Natural killer cell treated with Interleukin-12 subunit alpha and Interleukin-12 subunit beta and Interleukin-15 and Interleukin-18, amount 100 ng/mL, for 72 hours (primary cell): ENCODE results near the gene UCN. TPM values are rescaled to one million over a fixed set of nuclear protein-coding genes. Genes with fewer than 3 reads are reported as not detected.
"Not testable (repeated sequence)": the region's sequence is repeated elsewhere in the genome, so short reads cannot be mapped to it uniquely, and the experiment has no call there.

Source experiments
- ATAC-seq, 2 donors: fragments of 150-1000 bp; cut with Tn5 transposase in 1 of 2; sonication (Bioruptor Pico), chemical (Tn5 transposase) in 1 of 2; 2 replicates each; pipeline ENCODE4 v1.10.0; 2021
- DNase-seq: peaks from one replicate; pipeline ENCODE4 v3.0.0; 2022; ENCODE audit warnings: low spot score
- H3K27ac Mint-ChIP-seq, 2 donors: 1 replicate in 1 of 2; 2 replicates in 1 of 2; pipeline ENCODE4 v1.8.0; 2022; ENCODE audit warnings: mixed read lengths in 2 of 2, mild to moderate bottlenecking in 1 of 2, moderate library complexity in 1 of 2
- H3K27me3 Mint-ChIP-seq, 2 donors: 1 replicate in 1 of 2; 2 replicates in 1 of 2; pipeline ENCODE4 v1.8.0; 2022; ENCODE audit warnings: mixed read lengths in 2 of 2
- H3K36me3 Mint-ChIP-seq: one replicate; pipeline ENCODE4 v1.8.0; 2022; ENCODE audit warnings: mixed read lengths
- H3K4me1 Mint-ChIP-seq, 2 donors: 1 replicate in 1 of 2; 2 replicates in 1 of 2; pipeline ENCODE4 v1.8.0; 2022; ENCODE audit warnings: low read depth in 2 of 2, mixed read lengths in 2 of 2, mild to moderate bottlenecking in 1 of 2
- H3K4me3 Mint-ChIP-seq: one replicate; pipeline ENCODE4 v1.8.0; 2022; ENCODE audit warnings: mixed read lengths
- H3K9me3 Mint-ChIP-seq: 2 replicates; pipeline ENCODE4 v1.8.0; 2022; ENCODE audit warnings: mixed read lengths
- total RNA-seq, 2 donors: library from RNA; stranded (reverse); gene quantifications; one replicate each; pipeline ENCODE4 v1.2.3, GENCODE V29; 2022

Gene UCN
- total RNA-seq, 2 donors from 2014 or later: 1.3 TPM

DNA sequence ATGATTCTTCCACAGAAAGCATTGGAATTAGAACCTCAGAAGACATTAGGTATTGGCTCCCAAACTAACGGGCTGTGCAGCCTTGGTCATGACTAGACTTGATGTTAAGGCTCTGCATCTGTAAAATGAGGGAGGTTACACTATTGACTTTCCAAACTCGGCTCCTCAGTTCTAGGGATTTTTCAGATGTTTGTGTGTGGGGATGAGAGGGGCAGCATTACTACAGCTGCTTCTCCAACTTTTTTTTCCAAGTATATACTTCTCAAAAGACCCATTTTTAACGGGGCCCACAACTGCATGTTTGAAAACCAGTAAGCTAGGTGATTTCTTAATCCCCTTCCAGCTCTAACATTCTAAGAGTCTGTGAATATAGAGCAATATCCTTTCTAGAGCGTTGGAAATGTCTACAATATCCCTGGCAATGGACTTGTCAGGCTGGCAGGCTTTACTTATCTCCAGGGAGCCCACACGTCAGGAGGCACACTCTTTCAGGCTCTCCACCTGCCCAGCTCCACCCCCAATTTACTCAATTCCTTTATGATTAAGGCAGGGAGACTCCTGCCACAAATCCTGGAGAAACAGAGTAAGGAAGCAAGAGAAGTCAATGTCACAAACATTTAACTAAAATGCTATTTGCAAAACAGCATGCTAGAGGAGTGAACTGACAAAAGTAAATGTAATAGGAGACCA is 15.5 kb upstream of the UCN start:
- DNase-seq (no peak), ATAC-seq (no peak)
- Mint-ChIP-seq H3K27me3 (no peaks in the 10 kb centered on the region), H3K4me3 (peak overlapping the region; percentile 98), H3K4me1 (peaks cover 18 to 22% of the 10 kb centered on the region in 2 donors), H3K27ac (peak overlapping the region; percentile 91 to 98), H3K9me3 (no peaks in the 10 kb centered on the region), H3K36me3 (peaks cover 14% of the 10 kb centered on the region)

- peaks cover 9% of the 10 kb centered on the region for H3K36me3 Mint-ChIP-seq
- peaks cover 18 to 22% of the 10 kb centered on the region in 2 donors for H3K4me1 Mint-ChIP-seq
- ATAC-seq (peak; percentile 97 to 98), DNase-seq (peak; percentile 90)
- H3K9me3 Mint-ChIP-seq: no peaks in the 10 kb centered on the region
- peak within 1 kb of the TSS; percentile 91 to 98 for H3K27ac Mint-ChIP-seq
- H3K4me3 Mint-ChIP-seq: peak within 1 kb of the TSS; percentile 98
- no peaks in the 10 kb centered on the region for H3K27me3 Mint-ChIP-seq
Observed at GRCh38 chr2:27322766-27323595, 14.7 kb upstream of the UCN start, which contains the start of gene MPV17. Gene MPV17, minus strand, starts transcription at chr2:27323097. Its CDS starts 580 bp downstream, at chr2:27322517.

DNA sequence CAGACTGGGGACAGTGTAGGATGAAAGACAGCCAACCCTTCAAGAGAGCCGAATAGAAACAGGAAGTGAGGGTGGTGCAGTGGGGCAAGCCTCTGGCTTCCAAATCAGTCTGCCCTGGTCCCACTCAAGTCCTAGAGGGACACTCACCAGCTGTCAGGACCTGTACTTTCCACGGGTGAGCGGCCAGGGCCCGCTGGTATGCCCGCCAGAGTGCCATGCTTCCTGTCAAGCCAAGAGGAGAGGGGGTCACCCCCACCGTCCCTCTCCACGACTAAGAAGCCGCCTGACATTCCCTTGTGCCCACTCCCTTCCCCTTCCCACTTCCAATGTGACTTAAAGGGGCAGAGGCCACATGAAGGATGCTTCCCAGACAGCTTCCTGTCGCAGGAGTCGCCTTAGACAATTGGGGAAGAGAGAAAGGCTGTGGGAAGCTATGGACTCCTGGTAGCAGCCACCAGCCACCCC is 14.1 kb upstream of the UCN start:
- H3K36me3 Mint-ChIP-seq: peaks cover 9% of the 10 kb centered on the region
- DNase-seq: no peak
- H3K4me1 Mint-ChIP-seq: peaks cover 18 to 22% of the 10 kb centered on the region in 2 donors

DNA sequence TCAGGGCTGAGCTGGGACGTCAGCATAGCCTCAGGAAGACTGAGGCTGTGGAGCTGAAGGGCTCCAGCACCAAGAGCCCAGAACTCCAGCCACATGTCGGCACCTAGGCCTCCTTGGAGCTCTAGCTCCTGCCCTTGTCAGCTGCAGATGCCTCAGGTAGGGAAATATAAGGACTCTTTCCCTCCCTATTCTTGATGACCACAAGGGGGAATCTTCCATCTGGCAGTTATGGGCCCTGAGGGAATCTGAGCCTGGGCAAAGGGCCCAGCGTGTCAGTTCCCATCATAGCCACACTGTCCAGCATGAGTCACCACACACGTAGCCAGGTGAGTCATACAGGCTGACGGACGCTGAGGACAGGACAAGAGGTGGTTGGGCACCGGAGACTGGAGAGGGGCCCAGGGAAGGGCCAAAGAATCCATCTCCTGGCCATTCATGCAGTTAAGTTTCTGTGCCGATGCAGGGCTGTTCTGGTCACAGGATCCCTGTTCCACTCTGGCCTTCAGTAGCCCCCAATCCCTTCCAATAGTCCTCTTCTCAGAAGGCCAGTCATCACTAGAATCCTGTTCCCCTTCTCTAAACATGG is 12.8 kb upstream of the UCN start:
- Mint-ChIP-seq H3K27me3 (no peaks in the 10 kb centered on the region), H3K27ac (no peak overlapping the region), H3K4me3 (peak overlapping the region; percentile 98), H3K4me1 (peaks cover 18 to 22% of the 10 kb centered on the region in 2 donors), H3K36me3 (no peaks in the 10 kb centered on the region), H3K9me3 (no peaks in the 10 kb centered on the region)
- ATAC-seq (no peak), DNase-seq (no peak)

More for the DNA sequence above, 14.1 kb upstream of the UCN start:
- Mint-ChIP-seq H3K4me3 (peak overlapping the region; percentile 98), H3K9me3 (no peaks in the 10 kb centered on the region), H3K27me3 (no peaks in the 10 kb centered on the region), H3K27ac (peak overlapping the region; percentile 91 to 98)
- ATAC-seq: peak; percentile 26 to 57

DNA sequence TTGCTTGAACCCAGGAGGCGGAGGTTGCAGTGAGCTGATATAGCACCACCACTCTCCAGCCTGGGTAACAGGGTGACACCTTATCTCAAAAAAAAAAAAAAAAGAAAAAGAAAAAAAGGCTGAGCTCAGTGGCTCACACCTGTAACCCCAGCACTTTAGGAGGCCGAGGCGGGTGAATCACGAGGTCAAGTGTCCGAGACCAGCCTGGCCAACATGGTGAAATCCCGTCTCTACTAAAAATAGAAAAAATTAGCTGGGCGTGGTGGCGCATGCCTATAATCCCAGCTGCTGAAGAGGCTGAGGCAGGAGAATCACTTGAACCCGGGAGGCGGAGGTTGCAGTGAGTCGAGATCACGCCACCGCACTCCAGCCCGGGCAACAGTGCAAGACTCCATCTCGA is 11.6 kb upstream of the UCN start:
- not testable (repeated sequence) for H3K27me3 Mint-ChIP-seq, ATAC-seq, H3K27ac Mint-ChIP-seq, H3K36me3 Mint-ChIP-seq, H3K4me3 Mint-ChIP-seq, DNase-seq, H3K9me3 Mint-ChIP-seq
- H3K4me1 Mint-ChIP-seq: peaks cover 21 to 22% of the 10 kb centered on the region in 2 donors

- Mint-ChIP-seq H3K4me3 (no peak overlapping the region), H3K9me3 (no peaks in the 10 kb centered on the region), H3K4me1 (peaks cover 7 to 10% of the 10 kb centered on the region in 2 donors), H3K27ac (no peak overlapping the region), H3K36me3 (no peaks in the 10 kb centered on the region), H3K27me3 (no peaks in the 10 kb centered on the region)
- ATAC-seq: no peak
- DNase-seq: no peak
Observed at GRCh38 chr2:27316655-27317412, 8.6 kb upstream of the UCN start.

DNA sequence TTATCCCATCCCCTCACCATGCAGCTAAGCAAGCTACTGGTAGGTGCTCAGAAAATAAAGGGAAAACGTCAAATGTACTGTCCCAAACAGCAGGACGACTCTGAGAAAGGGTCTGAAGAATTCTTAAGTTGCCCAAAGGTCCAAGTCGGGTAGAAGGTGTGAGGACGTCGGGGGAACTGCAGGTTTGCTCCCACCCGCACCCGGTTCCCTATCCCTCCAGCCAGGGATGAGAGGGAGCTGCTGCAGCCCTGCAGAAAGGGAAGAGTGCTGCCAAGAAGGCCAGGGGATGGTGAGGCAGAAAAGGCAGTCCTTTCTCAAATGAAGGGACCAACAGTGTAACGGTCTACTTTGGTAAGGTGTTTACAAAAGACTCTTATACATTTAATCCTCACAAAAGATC is 6.9 kb upstream of the UCN start:
- Mint-ChIP-seq H3K4me3 (no peak overlapping the region), H3K27ac (no peak overlapping the region), H3K4me1 (peaks cover 0 to 6% of the 10 kb centered on the region in 2 donors), H3K36me3 (no peaks in the 10 kb centered on the region), H3K9me3 (no peaks in the 10 kb centered on the region), H3K27me3 (no peaks in the 10 kb centered on the region)
- no peak for ATAC-seq
- no peak for DNase-seq

- no peak overlapping the region for H3K27ac Mint-ChIP-seq
Observed at GRCh38 chr2:27314709-27315108, 6.5 kb upstream of the UCN start.

DNA sequence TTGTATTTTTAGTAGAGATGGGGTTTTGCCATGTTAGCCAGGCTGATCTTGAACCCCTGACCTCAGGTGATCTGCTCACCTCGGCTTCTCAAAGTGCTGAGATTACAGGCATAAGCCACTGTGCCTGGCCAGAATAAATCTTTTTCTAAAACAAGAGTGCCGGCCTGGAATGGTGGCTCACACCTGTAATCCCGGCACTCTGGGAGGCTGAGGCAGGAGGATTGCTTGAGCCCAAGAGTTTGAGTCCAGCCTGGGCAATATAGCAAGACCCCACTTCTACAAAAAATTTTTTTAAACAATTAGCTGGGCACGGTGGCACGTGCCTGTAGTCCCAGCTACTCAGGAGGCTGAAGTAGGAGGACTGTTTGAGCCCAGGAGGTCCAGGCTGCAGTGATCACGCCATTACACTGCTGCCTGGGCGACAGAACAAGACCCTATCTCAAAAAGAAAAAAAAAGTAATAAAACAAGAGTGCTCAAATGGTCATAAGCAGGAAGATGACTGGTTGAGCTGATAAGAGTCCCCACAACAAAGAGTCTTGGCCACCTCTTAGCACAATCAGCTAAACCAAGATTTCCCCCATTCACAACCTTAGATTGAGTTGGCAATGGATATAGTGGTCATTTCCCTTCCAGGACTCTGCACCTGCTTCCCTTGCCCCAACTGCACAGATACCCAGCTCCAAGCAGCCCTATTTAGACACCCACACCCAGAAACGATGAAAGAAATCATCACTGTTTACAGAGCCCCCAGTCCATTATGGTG is 5.8 kb upstream of the UCN start:
- DNase-seq: no peak
- peaks cover 6% of the 10 kb centered on the region for H3K36me3 Mint-ChIP-seq
- no peak overlapping the region for H3K27ac Mint-ChIP-seq
- peaks cover 0 to 6% of the 10 kb centered on the region in 2 donors for H3K4me1 Mint-ChIP-seq
- H3K4me3 Mint-ChIP-seq: no peak overlapping the region
- no peaks in the 10 kb centered on the region for H3K27me3 Mint-ChIP-seq
- no peak for ATAC-seq
- no peaks in the 10 kb centered on the region for H3K9me3 Mint-ChIP-seq

More at GRCh38 chr2:27314709-27315108, 6.5 kb upstream of the UCN start:
- Mint-ChIP-seq H3K9me3 (no peaks in the 10 kb centered on the region), H3K4me3 (no peak overlapping the region), H3K36me3 (peaks cover 2% of the 10 kb centered on the region), H3K4me1 (peaks cover 0 to 6% of the 10 kb centered on the region in 2 donors), H3K27me3 (no peaks in the 10 kb centered on the region)
- DNase-seq (no peak), ATAC-seq (no peak)

- no peaks in the 10 kb centered on the region for H3K9me3 Mint-ChIP-seq
- DNase-seq (no peak), ATAC-seq (no peak)
- H3K4me1 Mint-ChIP-seq: peaks cover 0 to 6% of the 10 kb centered on the region in 2 donors
- no peaks in the 10 kb centered on the region for H3K27me3 Mint-ChIP-seq
- H3K27ac Mint-ChIP-seq: no peak overlapping the region
- H3K36me3 Mint-ChIP-seq: peaks cover 6% of the 10 kb centered on the region
- no peak overlapping the region for H3K4me3 Mint-ChIP-seq
Observed at GRCh38 chr2:27312152-27312551, 3.9 kb upstream of the UCN start.

GRCh38 chr2:27309651-27310050 is 1.4 kb upstream of the UCN start:
- peaks cover 6% of the 10 kb centered on the region for H3K36me3 Mint-ChIP-seq
- DNase-seq (no peak), ATAC-seq (no peak)
- H3K27me3 Mint-ChIP-seq: peaks cover 3 to 6% of the 10 kb centered on the region in 2 donors
- no peak overlapping the region for H3K4me3 Mint-ChIP-seq
- H3K27ac Mint-ChIP-seq: no peak overlapping the region
- H3K4me1 Mint-ChIP-seq: peaks cover 0 to 3% of the 10 kb centered on the region in 2 donors
- H3K9me3 Mint-ChIP-seq: no peaks in the 10 kb centered on the region

DNA sequence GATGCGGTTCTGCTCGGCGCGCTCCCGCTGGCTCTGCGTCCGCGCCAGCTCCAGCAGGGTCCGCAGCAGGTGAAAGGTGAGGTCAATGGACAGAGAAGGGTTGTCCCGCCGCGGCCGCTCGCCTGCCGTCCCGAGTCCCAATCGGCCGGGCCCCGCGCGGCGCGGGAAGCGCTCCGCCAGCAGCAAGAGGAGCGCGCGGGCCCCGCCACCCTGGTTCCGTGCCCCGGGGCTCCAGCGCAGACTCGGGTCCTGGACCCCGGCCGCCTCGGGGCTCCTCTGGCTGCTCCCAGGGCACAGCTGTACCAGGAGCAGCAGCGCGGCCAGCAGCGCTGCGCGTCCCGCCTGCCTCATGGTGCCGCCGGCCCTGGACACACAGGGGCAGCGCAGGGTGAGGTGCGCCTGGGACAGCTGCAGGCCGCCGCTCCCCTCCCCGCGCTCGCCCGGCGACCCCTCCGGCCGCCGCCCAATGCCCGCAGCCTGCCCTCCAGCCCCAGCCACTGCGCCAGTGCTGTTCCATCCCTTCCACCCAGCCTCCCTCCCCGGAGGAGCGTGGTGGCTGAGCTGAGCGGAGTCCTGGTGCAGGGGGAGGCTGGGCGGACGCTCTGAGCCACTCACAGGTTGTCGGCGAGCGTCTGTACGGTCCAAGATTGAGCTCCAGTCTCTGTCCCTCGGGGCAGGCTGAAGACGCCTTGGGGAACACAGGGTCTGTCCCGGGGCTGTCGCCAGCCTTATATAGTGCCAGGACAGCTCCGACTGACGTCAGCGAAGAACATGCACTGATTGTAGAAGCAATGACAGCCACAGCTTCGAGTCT is 493 bp downstream of the UCN start:
- Mint-ChIP-seq H3K36me3 (peaks cover 6% of the 10 kb centered on the region), H3K9me3 (no peaks in the 10 kb centered on the region), H3K4me1 (peaks cover 0 to 3% of the 10 kb centered on the region in 2 donors), H3K27ac (no peak overlapping the region), H3K4me3 (peak overlapping the region; percentile 38), H3K27me3 (peaks cover 5 to 6% of the 10 kb centered on the region in 2 donors)
- ATAC-seq (no peak), DNase-seq (no peak)
